DLD1 (cell line): Measurements from ENCODE around the gene ACOXL.

Experiments used
- in situ Hi-C: cut with HindIII; loops from 2 replicates; pipeline ENCODE4 v1.10.0; 2017; ENCODE audit warnings: low sequenced_read_pairs

ACOXL gene

GRCh38 chr2:110819711-110820110 is 87.3 kb downstream of the ACOXL start:
- in situ Hi-C loops: no loop called here

GRCh38 chr2:110820128-110820527 is 87.8 kb downstream of the ACOXL start:
- in situ Hi-C loops: no loop called here

DNA sequence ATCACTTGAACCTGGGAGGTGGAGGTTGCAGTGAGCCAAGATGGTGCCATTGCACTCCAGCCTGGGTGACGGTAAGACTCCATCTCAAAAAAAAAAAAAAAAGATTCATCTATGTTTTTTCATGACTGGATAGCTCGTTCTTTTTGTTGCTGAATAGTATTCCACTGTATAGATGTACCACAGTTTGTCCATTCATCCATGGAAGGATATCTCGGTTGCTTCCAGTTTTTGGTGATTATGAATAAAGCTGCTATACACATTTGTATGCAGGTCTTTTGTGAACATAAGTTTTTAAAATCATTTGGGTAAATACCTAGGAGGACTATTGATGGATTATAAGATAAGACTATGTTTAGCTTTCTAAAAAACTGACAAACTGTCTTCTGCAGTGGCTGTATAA is 90.8 kb downstream of the ACOXL start:
- in situ Hi-C loops: no loop called here

DNA sequence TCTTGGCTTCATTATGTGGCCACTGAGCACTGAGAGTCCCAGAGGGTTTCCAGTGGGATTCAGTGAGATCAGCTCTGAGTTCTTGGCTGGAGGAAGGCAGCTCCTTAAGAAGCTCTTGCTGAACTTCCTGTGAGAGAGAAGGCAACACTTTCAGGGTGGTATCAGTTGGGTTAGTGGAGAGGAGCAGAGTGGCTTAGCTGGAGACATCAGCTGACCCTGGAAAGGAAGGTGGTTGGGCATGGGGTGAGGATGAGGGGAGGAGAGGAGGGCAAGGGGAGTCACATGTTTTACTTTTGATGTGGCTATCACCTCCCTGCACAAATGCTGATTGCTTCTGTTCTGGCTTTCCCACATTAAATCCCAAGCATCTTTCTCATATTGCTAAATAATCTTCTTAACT is 95.1 kb downstream of the ACOXL start:
- in situ Hi-C loops: loop anchor here (25.0 kb wide), 1 partner anchor 160 kb away; no protein-coding TSS in a partner anchor

- in situ Hi-C loops: loop anchor here (25.0 kb wide), 1 partner anchor 159 kb away; no protein-coding TSS in a partner anchor
Measured at GRCh38 chr2:110828330-110828729, 96.0 kb downstream of the ACOXL start.

DNA sequence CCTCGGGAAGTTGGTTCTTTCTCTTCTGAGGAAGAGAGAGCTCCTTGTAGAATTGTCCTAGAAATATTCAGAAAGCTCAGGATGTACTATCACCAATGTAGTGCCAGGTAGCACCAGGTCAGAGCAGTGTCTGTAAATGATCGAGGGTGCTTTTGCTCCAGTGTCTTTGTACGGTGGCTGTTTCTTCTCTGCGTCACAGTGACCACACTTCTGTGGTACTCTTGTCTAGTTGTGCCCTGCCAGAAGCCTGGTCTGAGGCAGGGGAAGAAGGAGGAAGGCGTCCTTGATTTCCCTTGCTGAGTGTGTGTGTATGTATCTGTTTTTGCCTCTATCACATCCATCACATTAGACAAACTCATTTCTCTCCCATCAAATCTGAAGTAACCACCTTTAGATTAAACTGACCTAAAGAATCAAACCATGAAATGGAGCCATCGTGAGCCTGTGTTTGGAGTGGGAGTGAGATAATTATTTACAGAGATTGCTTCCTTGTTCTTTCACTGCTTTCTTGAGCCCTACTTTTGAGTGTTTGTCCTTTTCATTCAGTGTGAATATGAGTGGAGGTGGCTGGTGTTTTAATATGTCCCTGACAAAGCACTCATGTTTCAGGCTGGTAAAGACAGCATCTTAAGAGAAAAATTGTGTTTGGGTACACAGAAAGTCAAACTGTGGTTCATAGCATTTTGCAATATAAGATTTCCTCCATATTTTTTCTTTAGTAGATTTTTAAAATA is 97.2 kb downstream of the ACOXL start:
- in situ Hi-C loops: loop anchor here (25.0 kb wide), 1 partner anchor 158 kb away; no protein-coding TSS in a partner anchor

DNA sequence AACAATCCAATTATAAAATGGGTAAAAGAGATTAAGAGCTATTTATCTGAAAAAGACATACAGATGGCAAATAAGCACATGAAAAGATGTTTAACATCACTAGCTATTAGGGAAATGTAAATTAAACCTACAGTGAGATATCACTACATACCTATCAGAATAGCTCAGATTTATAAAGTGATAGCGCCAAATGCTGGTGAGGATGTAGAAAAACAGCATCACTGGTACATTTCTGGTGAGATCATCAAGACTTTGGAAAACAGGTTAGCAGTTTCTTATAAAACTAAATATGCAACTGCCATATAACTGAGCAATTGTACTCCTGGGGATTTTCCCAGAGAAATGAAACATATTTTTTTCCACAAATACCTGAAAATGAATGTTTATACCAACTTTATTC is 100.4 kb downstream of the ACOXL start:
- in situ Hi-C loops: loop anchor here (25.0 kb wide), 1 partner anchor 155 kb away; no protein-coding TSS in a partner anchor

- in situ Hi-C loops: loop anchor here (25.0 kb wide), 1 partner anchor 153 kb away; no protein-coding TSS in a partner anchor
Measured at GRCh38 chr2:110834134-110834827, 101.9 kb downstream of the ACOXL start.

GRCh38 chr2:110836671-110837070 is 104.3 kb downstream of the ACOXL start:
- in situ Hi-C loops: loop anchor here (25.0 kb wide), 1 partner anchor 151 kb away; no protein-coding TSS in a partner anchor

GRCh38 chr2:110837446-110838409 is 105.4 kb downstream of the ACOXL start:
- in situ Hi-C loops: loop anchor here (25.0 kb wide), 1 partner anchor 150 kb away; no protein-coding TSS in a partner anchor

DNA sequence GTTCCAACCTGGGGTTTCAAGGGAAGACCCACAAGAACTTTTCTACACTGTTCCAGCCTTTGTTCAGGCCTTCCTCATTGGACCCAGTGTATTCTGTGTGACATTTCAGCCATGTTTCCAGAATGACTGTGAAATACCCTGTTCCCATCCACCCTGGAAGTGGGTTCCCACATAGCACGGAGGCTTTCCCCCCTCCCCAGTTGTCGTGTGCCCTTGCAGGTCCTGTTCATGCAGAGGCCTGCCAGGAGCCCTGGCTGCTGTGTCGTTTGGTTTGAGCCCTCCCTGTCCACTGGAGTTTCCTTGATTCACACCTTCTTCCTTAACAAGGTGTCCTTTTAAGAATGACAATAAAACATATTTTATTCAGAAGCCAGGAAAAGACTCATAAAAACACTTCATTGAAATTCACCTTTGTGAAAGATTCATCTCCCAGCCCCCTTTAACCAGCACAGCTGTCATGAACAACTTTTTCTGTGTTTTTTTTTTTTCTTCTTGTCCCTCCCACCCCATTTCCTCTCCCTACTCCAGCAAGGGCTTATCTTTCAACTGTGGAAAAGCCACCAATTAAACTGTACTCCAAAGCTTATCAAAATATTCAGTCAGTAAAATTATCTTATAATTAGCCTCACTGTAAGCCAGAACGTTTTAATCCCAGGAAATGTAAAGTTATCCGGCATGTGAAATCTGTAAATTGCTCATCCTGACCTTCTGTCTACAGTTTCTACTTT is 106.4 kb downstream of the ACOXL start:
- in situ Hi-C loops: loop anchor here (25.0 kb wide), 1 partner anchor 148 kb away; no protein-coding TSS in a partner anchor

GRCh38 chr2:110840508-110840907 is 108.1 kb downstream of the ACOXL start:
- in situ Hi-C loops: loop anchor here (25.0 kb wide), 1 partner anchor 147 kb away; no protein-coding TSS in a partner anchor

GRCh38 chr2:110842048-110842447 is 109.7 kb downstream of the ACOXL start:
- in situ Hi-C loops: loop anchor here (25.0 kb wide), 1 partner anchor 145 kb away; no protein-coding TSS in a partner anchor

- in situ Hi-C loops: loop anchor here (25.0 kb wide), 1 partner anchor 144 kb away; no protein-coding TSS in a partner anchor
Measured at GRCh38 chr2:110843496-110843895, 111.1 kb downstream of the ACOXL start.

GRCh38 chr2:110843959-110844510 is 111.7 kb downstream of the ACOXL start:
- in situ Hi-C loops: loop anchor here (25.0 kb wide), 1 partner anchor 143 kb away; no protein-coding TSS in a partner anchor

DNA sequence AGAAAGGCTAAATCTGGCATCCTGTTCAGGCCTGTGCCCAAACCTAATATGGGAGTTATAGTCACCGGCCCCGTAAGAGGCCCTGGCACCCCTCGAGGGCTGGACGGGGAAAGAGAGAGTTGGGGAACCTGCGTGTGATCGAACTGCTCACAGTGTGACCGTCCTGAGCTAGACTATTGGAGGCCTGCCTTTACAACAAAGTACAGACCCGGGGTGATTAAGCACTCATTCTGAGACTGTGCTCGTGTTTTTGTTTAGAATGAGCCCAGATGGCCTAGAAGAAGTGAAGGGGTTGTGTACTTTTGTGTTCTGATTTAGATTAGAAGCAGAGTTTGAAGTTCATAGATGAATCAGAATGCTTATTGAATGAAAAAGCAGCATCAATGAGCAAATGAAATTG is 115.3 kb downstream of the ACOXL start:
- in situ Hi-C loops: loop anchor here (25.0 kb wide), 1 partner anchor 140 kb away; no protein-coding TSS in a partner anchor

- in situ Hi-C loops: loop anchor here (25.0 kb wide), 1 partner anchor 139 kb away; no protein-coding TSS in a partner anchor
Measured at GRCh38 chr2:110848071-110848470, 115.7 kb downstream of the ACOXL start.

DNA sequence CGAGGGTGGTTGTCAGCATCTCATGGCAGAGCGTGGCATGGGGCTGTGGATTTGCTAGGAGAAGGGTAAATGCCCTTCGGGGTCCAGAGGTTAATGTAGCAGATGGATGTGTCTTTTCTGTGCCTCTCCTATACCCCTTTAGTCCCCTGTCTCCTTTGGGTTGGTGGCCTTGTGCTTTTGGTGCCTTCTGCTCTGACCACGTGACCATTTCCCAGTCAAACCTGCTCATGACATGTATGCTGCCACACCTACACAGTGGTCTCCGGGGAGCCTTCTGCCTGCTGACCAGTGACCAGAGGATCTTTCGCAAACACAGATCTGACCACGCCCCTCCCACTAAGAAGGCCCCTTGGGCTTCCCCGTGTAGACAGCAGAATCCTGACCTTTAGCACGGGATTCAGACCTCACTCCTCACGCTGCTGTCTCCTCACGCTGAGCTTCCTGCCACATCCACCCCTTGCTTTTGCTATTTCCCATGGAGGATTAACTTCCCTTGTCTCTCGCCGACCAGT is 116.2 kb downstream of the ACOXL start:
- in situ Hi-C loops: loop anchor here (25.0 kb wide), 1 partner anchor 139 kb away; no protein-coding TSS in a partner anchor

DNA sequence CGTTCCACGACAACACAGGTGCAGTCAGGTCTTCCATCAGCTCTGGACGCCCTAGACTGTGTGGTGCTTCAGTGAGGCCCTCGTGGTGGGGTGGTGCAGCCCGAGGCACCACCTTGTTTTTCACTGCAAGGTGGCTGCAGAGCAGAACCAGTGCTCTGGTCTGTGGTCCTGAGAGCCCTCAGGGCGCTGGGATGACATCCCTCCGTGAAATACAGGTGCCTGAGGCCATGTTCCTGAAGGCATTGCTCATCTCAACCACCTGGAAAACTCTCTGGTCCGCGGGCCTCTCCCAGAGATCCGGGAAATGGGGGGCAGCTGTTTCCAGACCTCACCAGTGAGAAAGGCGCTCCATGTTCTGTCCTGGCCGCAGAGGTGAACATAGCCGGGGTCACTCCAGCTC is 119.2 kb downstream of the ACOXL start:
- in situ Hi-C loops: no loop called here
